ENCODE measurements around the gene MPI.
"Not testable (repeated sequence)": the region's sequence is repeated elsewhere in the genome, so short reads cannot be mapped to it uniquely, and the experiment has no call there.

The MPI gene

GRCh38 chr15:74864296-74864695 lies 25.5 kb upstream of the MPI start:
- DNase-seq (ENCODE audit: low spot score), result no peak

GRCh38 chr15:74865316-74865715 lies 24.5 kb upstream of the MPI start:
- DNase-seq (ENCODE audit: low spot score), result no peak

- DNase-seq (ENCODE audit: low spot score), result no peak
Observed at GRCh38 chr15:74866090-74866489, 23.8 kb upstream of the MPI start.

GRCh38 chr15:74867466-74868038 lies 22.3 kb upstream of the MPI start:
- no peak for DNase-seq (ENCODE audit: low spot score)

- peak; percentile 67 for DNase-seq (ENCODE audit: low spot score)
Observed at GRCh38 chr15:74868059-74868458, 21.8 kb upstream of the MPI start.

- no peak for DNase-seq (ENCODE audit: low spot score)
Observed at GRCh38 chr15:74869372-74869725, 20.5 kb upstream of the MPI start.

- peak; percentile 83 for DNase-seq (ENCODE audit: low spot score)
Observed at GRCh38 chr15:74869726-74870407, 20.0 kb upstream of the MPI start.

- peak; percentile 42 for DNase-seq (ENCODE audit: low spot score)
Observed at GRCh38 chr15:74870436-74871215, 19.2 kb upstream of the MPI start.

GRCh38 chr15:74872702-74873035 lies 17.2 kb upstream of the MPI start:
- DNase-seq (ENCODE audit: low spot score), result no peak

- peak; percentile 96 for DNase-seq (ENCODE audit: low spot score)
Observed at GRCh38 chr15:74873036-74873755, 16.6 kb upstream of the MPI start, which contains the start of gene SCAMP2. Gene SCAMP2, minus strand, starts transcription at chr15:74873365. Its CDS starts 110 bp downstream, at chr15:74873255.

- no peak for DNase-seq (ENCODE audit: low spot score)
Observed at GRCh38 chr15:74873756-74874424, 16.0 kb upstream of the MPI start.

GRCh38 chr15:74878273-74878672 lies 11.6 kb upstream of the MPI start:
- DNase-seq (ENCODE audit: low spot score), result no peak

- no peak for DNase-seq (ENCODE audit: low spot score)
Observed at GRCh38 chr15:74882528-74882927, 7.3 kb upstream of the MPI start.

- DNase-seq (ENCODE audit: low spot score), result no peak
Observed at GRCh38 chr15:74884428-74885223, 5.2 kb upstream of the MPI start.

GRCh38 chr15:74885461-74885860 lies 4.4 kb upstream of the MPI start:
- no peak for DNase-seq (ENCODE audit: low spot score)

- not testable (repeated sequence) for DNase-seq (ENCODE audit: low spot score)
Observed at GRCh38 chr15:74887537-74888193, 2.2 kb upstream of the MPI start.

GRCh38 chr15:74888716-74889115 lies 1.1 kb upstream of the MPI start:
- DNase-seq (ENCODE audit: low spot score), result no peak

- DNase-seq (ENCODE audit: low spot score), result no peak
Observed at GRCh38 chr15:74889390-74889882, 406 bp upstream of the MPI start.

GRCh38 chr15:74890665-74890960 lies 771 bp downstream of the MPI start:
- no peak for DNase-seq (ENCODE audit: low spot score)

GRCh38 chr15:74891469-74891868 lies 1.6 kb downstream of the MPI start:
- DNase-seq (ENCODE audit: low spot score), result no peak

- DNase-seq (ENCODE audit: low spot score), result no peak
Observed at GRCh38 chr15:74892313-74892712, 2.5 kb downstream of the MPI start.
